ENCODE results near the gene REST.

Gene REST

DNA sequence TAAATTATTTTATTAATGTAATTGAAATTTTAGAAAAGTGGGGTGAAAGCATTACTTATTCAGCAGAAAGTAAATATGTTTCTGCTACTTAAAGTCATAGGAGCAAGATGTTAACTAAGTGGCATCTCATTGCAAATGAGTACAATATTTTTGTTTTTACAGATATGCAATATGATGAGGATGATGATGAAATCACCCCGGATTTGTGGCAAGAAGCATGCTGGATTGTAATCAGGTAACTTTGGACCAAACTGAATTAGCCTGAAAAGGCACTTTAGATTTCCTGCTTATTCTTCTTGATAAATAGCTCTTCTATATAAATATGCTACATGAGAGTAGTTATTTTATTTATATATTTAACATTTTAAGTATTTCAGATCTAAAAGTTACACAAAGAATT is 78.5 kb downstream of the REST start:
- Histone ChIP-seq H3K27me3 (ENCODE audit: control insufficient read depth, insufficient read depth, low read length) (no peaks in the 10 kb centered on the region), H3K36me3 (ENCODE audit: control insufficient read depth, insufficient read depth, low read length) (peaks cover 8% of the 10 kb centered on the region), H3K4me1 (ENCODE audit: control insufficient read depth, insufficient read depth, low read length) (no peaks in the 10 kb centered on the region), H3K9me3 (ENCODE audit: control insufficient read depth, insufficient read depth, low read length) (no peaks in the 10 kb centered on the region), H3K4me3 (ENCODE audit: low read depth, low read length) (no peak overlapping the region), H3K9ac (ENCODE audit: low read depth, low read length) (no peak overlapping the region)

DNA sequence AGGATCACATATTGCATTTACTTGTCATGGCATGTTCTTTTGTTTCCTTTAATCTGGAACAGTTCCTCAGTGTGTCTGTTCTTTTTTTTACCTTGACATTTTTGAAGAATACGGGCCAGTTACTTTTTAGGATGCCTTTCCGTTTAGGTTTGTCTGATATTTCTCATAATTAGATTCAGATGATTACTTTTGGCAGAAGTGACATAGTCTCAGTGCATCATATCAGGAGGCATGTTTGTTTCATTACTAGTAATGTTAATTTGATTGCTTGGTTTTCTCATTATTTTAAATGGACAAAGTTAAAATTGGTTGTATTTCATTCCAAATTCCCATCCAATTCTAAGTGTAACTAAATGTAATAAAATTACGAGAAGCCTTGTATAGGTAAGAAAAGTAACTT is 79.3 kb downstream of the REST start:
- Histone ChIP-seq H3K4me3 (ENCODE audit: low read depth, low read length) (no peak overlapping the region), H3K27me3 (ENCODE audit: control insufficient read depth, insufficient read depth, low read length) (no peaks in the 10 kb centered on the region), H3K9me3 (ENCODE audit: control insufficient read depth, insufficient read depth, low read length) (no peaks in the 10 kb centered on the region), H3K36me3 (ENCODE audit: control insufficient read depth, insufficient read depth, low read length) (peaks cover 8% of the 10 kb centered on the region), H3K4me1 (ENCODE audit: control insufficient read depth, insufficient read depth, low read length) (no peaks in the 10 kb centered on the region), H3K9ac (ENCODE audit: low read depth, low read length) (no peak overlapping the region)

DNA sequence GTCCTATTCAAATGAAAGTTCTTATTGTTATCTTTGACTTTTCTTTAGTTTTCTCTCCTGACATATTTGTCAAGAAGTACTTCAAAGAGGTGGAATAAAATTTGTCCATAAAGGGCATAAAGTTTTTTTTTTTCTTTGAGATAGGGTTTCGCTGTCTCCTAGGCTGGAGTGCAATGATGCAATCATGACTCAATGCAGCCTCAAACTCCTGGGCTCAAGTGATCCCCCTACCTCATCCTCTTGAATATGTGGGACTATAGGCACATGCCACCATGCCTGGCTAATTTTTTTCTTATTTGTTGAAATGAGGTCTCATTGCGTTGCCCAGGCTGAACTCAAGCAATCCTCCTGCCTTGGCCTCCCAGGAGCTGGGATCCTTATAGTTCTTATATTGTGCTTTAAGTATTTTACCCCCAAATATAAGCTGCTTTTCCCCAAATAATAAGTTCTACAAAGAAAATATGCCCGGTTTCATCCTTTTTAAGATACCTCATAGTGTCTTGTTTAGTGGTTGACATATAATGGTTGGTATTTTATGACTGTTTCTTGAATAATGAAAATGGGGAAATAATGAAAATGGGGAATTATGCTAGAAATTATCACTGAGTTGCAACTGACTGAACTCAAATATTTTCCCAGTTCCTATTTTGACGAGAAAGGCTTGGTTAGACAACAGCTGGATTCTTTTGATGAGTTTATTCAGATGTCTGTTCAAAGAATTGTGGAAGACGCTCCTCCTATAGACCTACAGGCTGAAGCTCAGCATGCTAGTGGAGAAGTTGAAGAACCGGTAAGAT is 82.6 kb downstream of the REST start:
- H3K27me3 ChIP-seq (ENCODE audit: control insufficient read depth, insufficient read depth, low read length): no peaks in the 10 kb centered on the region
- H3K4me3 ChIP-seq (ENCODE audit: low read depth, low read length): no peak overlapping the region
- no peaks in the 10 kb centered on the region for H3K9me3 ChIP-seq (ENCODE audit: control insufficient read depth, insufficient read depth, low read length)
- no peak overlapping the region for H3K9ac ChIP-seq (ENCODE audit: low read depth, low read length)
- H3K4me1 ChIP-seq (ENCODE audit: control insufficient read depth, insufficient read depth, low read length): no peaks in the 10 kb centered on the region
- H3K36me3 ChIP-seq (ENCODE audit: control insufficient read depth, insufficient read depth, low read length): peaks cover 12% of the 10 kb centered on the region

DNA sequence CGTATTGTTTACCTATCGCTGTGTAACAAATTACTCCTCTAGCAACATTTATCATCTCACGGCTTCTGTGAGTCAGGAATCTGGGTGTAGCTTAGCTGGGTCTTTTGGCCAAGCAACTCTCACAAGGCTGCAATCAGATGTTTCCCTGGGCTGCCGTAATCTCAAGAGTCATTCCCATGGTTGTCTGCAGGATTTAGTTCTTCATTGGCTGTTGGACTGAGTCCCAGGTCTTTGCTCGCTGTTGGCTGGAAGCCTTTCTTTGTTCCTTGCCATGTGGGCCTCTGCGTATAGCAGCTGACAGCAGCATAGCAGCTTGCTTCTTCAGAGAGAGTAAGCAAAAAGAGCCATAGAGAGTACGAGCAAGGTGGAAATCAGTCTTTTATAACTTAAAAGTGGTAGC is 87.8 kb downstream of the REST start:
- Histone ChIP-seq H3K9ac (ENCODE audit: low read depth, low read length) (no peak overlapping the region), H3K9me3 (ENCODE audit: control insufficient read depth, insufficient read depth, low read length) (no peaks in the 10 kb centered on the region), H3K27me3 (ENCODE audit: control insufficient read depth, insufficient read depth, low read length) (no peaks in the 10 kb centered on the region), H3K4me1 (ENCODE audit: control insufficient read depth, insufficient read depth, low read length) (no peaks in the 10 kb centered on the region), H3K36me3 (ENCODE audit: control insufficient read depth, insufficient read depth, low read length) (peaks cover 24% of the 10 kb centered on the region), H3K4me3 (ENCODE audit: low read depth, low read length) (no peak overlapping the region)

DNA sequence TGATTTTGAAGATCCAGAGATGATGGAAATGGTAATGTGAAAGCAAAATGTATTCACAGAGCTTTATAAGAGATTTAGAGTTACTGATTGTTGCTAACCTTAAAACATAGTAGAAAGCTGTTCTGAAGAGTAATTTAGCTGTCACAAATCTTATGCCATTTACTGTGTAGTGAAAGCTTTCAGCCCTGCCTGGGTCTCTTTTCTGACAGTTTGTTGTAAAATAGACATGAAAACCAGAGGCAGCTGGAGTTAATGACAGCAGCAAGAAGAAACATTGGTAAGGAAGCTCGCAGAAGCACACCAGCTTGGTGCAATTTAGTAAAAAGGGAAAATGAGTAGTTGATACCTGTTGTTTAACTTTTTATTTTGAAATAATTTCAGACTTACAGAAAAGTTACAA is 92.1 kb downstream of the REST start:
- Histone ChIP-seq H3K36me3 (ENCODE audit: control insufficient read depth, insufficient read depth, low read length) (peaks cover 34% of the 10 kb centered on the region), H3K9ac (ENCODE audit: low read depth, low read length) (no peak overlapping the region), H3K4me1 (ENCODE audit: control insufficient read depth, insufficient read depth, low read length) (no peaks in the 10 kb centered on the region), H3K27me3 (ENCODE audit: control insufficient read depth, insufficient read depth, low read length) (no peaks in the 10 kb centered on the region), H3K4me3 (ENCODE audit: low read depth, low read length) (no peak overlapping the region), H3K9me3 (ENCODE audit: control insufficient read depth, insufficient read depth, low read length) (no peaks in the 10 kb centered on the region)

DNA sequence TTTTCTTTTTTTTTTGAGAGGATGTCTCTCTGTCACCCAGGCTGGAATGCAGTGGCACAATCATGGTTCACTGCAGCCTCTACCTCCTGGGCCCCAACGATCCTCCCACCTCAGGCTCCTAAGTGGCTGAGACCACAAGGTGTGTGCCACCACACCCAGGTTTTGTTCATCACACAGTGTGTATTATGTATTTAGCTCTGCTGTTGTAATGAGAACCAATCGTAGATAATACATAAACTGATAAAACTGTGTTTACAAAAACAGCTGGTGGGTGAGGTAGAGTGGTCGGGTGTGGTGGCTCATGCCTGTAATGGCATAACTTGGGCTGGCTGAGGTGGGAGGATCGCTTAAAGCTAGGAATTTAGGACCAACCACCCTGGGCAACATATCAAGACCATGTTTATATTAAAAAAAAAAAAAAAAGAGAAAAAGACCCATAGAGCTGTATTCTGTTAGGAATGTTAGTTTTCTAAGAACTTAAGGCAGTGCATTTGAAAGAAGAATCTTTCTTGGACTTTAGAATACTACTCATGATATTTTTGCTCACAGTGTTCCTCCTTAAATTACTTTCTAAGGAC is 105.9 kb downstream of the REST start:
- no peak overlapping the region for H3K4me3 ChIP-seq (ENCODE audit: low read depth, low read length)
- no peaks in the 10 kb centered on the region for H3K4me1 ChIP-seq (ENCODE audit: control insufficient read depth, insufficient read depth, low read length)
- H3K27me3 ChIP-seq (ENCODE audit: control insufficient read depth, insufficient read depth, low read length): no peaks in the 10 kb centered on the region
- H3K36me3 ChIP-seq (ENCODE audit: control insufficient read depth, insufficient read depth, low read length): peaks cover 15% of the 10 kb centered on the region
- no peaks in the 10 kb centered on the region for H3K9me3 ChIP-seq (ENCODE audit: control insufficient read depth, insufficient read depth, low read length)
- H3K9ac ChIP-seq (ENCODE audit: low read depth, low read length): no peak overlapping the region

Measured in iPS-15b (cell line).